ENCODE data around the gene CYP27C1. TPM values are rescaled to one million over a fixed set of nuclear protein-coding genes. Genes with fewer than 3 reads are reported as not detected.

Gene CYP27C1
- total RNA-seq, 1 donor from 2014 or later: not detected

GRCh38 chr2:127182626-127183458, 37.3 kb downstream of the CYP27C1 start:
- intact Hi-C loops (cut with micrococcal nuclease): no loop called here
- Mint-ChIP-seq H3K36me3 (ENCODE audit: low read depth) (no peaks in the 10 kb centered on the region), H3K27me3 (peaks cover 20% of the 10 kb centered on the region), H3K9me3 (peaks cover 7% of the 10 kb centered on the region), H3K4me3 (no peak overlapping the region), H3K27ac (no peak overlapping the region), H3K4me1 (no peaks in the 10 kb centered on the region)
- DNase-seq (no peak), ATAC-seq (ENCODE audit: low read depth) (no peak)
- CTCF ChIA-PET: no interaction called here
- TF ChIP-seq CTCF (IDR thresholded peaks at IDR 0.05): no peak
- POLR2A ChIA-PET: no interaction called here

GRCh38 chr2:127181851-127182250, 38.2 kb downstream of the CYP27C1 start:
- intact Hi-C loops (cut with micrococcal nuclease): no loop called here
- CTCF ChIA-PET: no interaction called here

GRCh38 chr2:127179766-127180165, 40.3 kb downstream of the CYP27C1 start:
- TF ChIP-seq CTCF (IDR thresholded peaks at IDR 0.05): no peak
- Mint-ChIP-seq H3K27ac (no peak overlapping the region), H3K36me3 (ENCODE audit: low read depth) (no peaks in the 10 kb centered on the region), H3K4me3 (no peak overlapping the region), H3K4me1 (no peaks in the 10 kb centered on the region), H3K27me3 (peaks cover 5% of the 10 kb centered on the region), H3K9me3 (peaks cover 7% of the 10 kb centered on the region)
- intact Hi-C loops (cut with micrococcal nuclease): no loop called here
- DNase-seq: no peak
- ATAC-seq (ENCODE audit: low read depth): no peak
- ChIA-PET CTCF (no interaction called here), POLR2A (no interaction called here)

More at GRCh38 chr2:127181851-127182250, 38.2 kb downstream of the CYP27C1 start:
- Mint-ChIP-seq H3K27me3 (peaks cover 15% of the 10 kb centered on the region), H3K4me1 (no peaks in the 10 kb centered on the region), H3K27ac (no peak overlapping the region), H3K36me3 (ENCODE audit: low read depth) (no peaks in the 10 kb centered on the region), H3K4me3 (no peak overlapping the region), H3K9me3 (peaks cover 7% of the 10 kb centered on the region)
- POLR2A ChIA-PET: no interaction called here
- ATAC-seq (ENCODE audit: low read depth) (no peak), DNase-seq (no peak)
- no peak for TF ChIP-seq CTCF (IDR thresholded peaks at IDR 0.05)

GRCh38 chr2:127177617-127178263, 42.4 kb downstream of the CYP27C1 start:
- no peak for DNase-seq
- no peak overlapping the region for H3K4me3 Mint-ChIP-seq
- no peak for TF ChIP-seq CTCF (IDR thresholded peaks at IDR 0.05)
- H3K36me3 Mint-ChIP-seq (ENCODE audit: low read depth): no peaks in the 10 kb centered on the region
- peaks cover 2% of the 10 kb centered on the region for H3K27me3 Mint-ChIP-seq
- no peak for ATAC-seq (ENCODE audit: low read depth)
- CTCF ChIA-PET: no interaction called here
- POLR2A ChIA-PET: no interaction called here
- H3K4me1 Mint-ChIP-seq: no peaks in the 10 kb centered on the region
- intact Hi-C loops (cut with micrococcal nuclease): no loop called here
- H3K27ac Mint-ChIP-seq: no peak overlapping the region
- H3K9me3 Mint-ChIP-seq: peaks cover 7% of the 10 kb centered on the region
